GM23338 (cell line): Measurements from ENCODE around the gene PSPH. TPM values are rescaled to one million over a fixed set of nuclear protein-coding genes. Genes with fewer than 3 reads are reported as not detected.

ENCODE experiments used
- ATAC-seq: fragments of 200-7000 bp; cut with Tn5 transposase; 3 replicates; pipeline ENCODE4 v1.9.1; 2020
- DNase-seq: peaks from one replicate; pipeline ENCODE4 v3.0.0-alpha.2; 2015; ENCODE audit warnings: low spot score
- H2AFZ ChIP-seq: fragments of 200-600 bp; sonication (generic); 2 replicates; pipeline ENCODE4 v1.8.0; 2016; ENCODE audit warnings: antibody characterized with exemption, mild to moderate bottlenecking, moderate library complexity
- H3F3A ChIP-seq: fragments of 200-600 bp; sonication (generic); replicated peaks from 2 replicates; pipeline ENCODE4 v1.8.0; 2017; ENCODE audit warnings: antibody characterized with exemption, mixed run types, low read depth
- H3K27ac ChIP-seq: fragments of 200-600 bp; sonication (generic); 2 replicates; pipeline ENCODE4 v1.6.1; 2016; ENCODE audit warnings: low read depth
- H3K27me3 ChIP-seq: fragments of 200-600 bp; sonication (generic); 2 replicates; pipeline ENCODE4 v1.8.0; 2016; ENCODE audit warnings: mild to moderate bottlenecking, mixed run types, moderate library complexity; ENCODE audit not compliant: insufficient read depth
- H3K36me3 ChIP-seq: fragments of 200-600 bp; sonication (generic); 2 replicates; pipeline ENCODE4 v1.8.0; 2016; ENCODE audit warnings: mild to moderate bottlenecking; ENCODE audit not compliant: insufficient read depth
- H3K4me1 ChIP-seq: fragments of 200-600 bp; sonication (generic); 2 replicates; pipeline ENCODE4 v1.8.0; 2016; ENCODE audit warnings: mild to moderate bottlenecking, moderate library complexity; ENCODE audit not compliant: insufficient read depth
- H3K4me2 ChIP-seq: fragments of 200-600 bp; sonication (generic); 2 replicates; pipeline ENCODE4 v1.7.1; 2017; ENCODE audit warnings: mixed run types
- H3K4me3 ChIP-seq: fragments of 200-600 bp; sonication (generic); 2 replicates; pipeline ENCODE4 v1.6.1; 2016; ENCODE audit warnings: mixed run types
- H3K79me2 ChIP-seq: fragments of 200-600 bp; sonication (generic); replicated peaks from 2 replicates; pipeline ENCODE4 v1.8.0; 2017; ENCODE audit warnings: mild to moderate bottlenecking; ENCODE audit not compliant: insufficient read depth
- H3K9me2 ChIP-seq: fragments of 200-600 bp; sonication (generic); 2 replicates; pipeline ENCODE4 v1.8.0; 2017; ENCODE audit not compliant: insufficient read depth
- H4K20me1 ChIP-seq: fragments of 200-600 bp; sonication (generic); replicated peaks from 2 replicates; pipeline ENCODE4 v1.8.0; 2017; ENCODE audit warnings: mild to moderate bottlenecking; ENCODE audit not compliant: insufficient read depth
- H3K27ac Mint-ChIP-seq: 2 replicates; pipeline ENCODE4 v1.8.0; 2020; ENCODE audit warnings: inconsistent platforms, mild to moderate bottlenecking, moderate library complexity, mixed read lengths
- H3K27me3 Mint-ChIP-seq: 3 replicates; pipeline ENCODE4 v1.8.0; 2022; ENCODE audit warnings: low read depth, mild to moderate bottlenecking, moderate library complexity, mixed read lengths, inconsistent platforms; ENCODE audit not compliant: insufficient read depth, poor library complexity
- H3K36me3 Mint-ChIP-seq: 3 replicates; pipeline ENCODE4 v1.8.0; 2021; ENCODE audit warnings: low read depth, mild to moderate bottlenecking, inconsistent platforms, moderate library complexity, mixed read lengths
- H3K4me1 Mint-ChIP-seq: 3 replicates; pipeline ENCODE4 v1.8.0; 2020; ENCODE audit warnings: mild to moderate bottlenecking, inconsistent platforms, mixed read lengths
- H3K4me3 Mint-ChIP-seq: 3 replicates; pipeline ENCODE4 v1.8.0; 2021; ENCODE audit warnings: moderate library complexity, mild to moderate bottlenecking, inconsistent platforms, mixed read lengths
- H3K9me3 Mint-ChIP-seq: 3 replicates; pipeline ENCODE4 v1.8.0; 2020; ENCODE audit warnings: moderate library complexity, mild to moderate bottlenecking, inconsistent platforms, mixed read lengths
- CTCF ChIP-seq, 2 experiments: fragments of 200-600 bp in 1 of 2; sonication (generic) in 1 of 2; conservative IDR thresholded peaks; 2 replicates each; pipeline versions ENCODE4 v1.5.1 to v1.6.1; 2016 to 2017; ENCODE audit warnings: antibody characterized with exemption in 2 of 2, low read depth in 2 of 2, mild to moderate bottlenecking in 2 of 2, moderate library complexity in 1 of 2
- EZH2phosphoT487 ChIP-seq: fragments of 200-600 bp; sonication (generic); IDR thresholded peaks from one replicate; pipeline ENCODE4 v1.8.1; 2018; ENCODE audit warnings: antibody characterized with exemption; ENCODE audit not compliant: unreplicated experiment
- NANOG ChIP-seq: IDR thresholded peaks from 2 replicates; pipeline ENCODE4 v1.6.1; 2016; ENCODE audit warnings: antibody characterized with exemption, borderline replicate concordance
- STAT1 ChIP-seq: IDR thresholded peaks from one replicate; pipeline ENCODE4 v1.6.1; 2016; ENCODE audit warnings: antibody characterized with exemption; ENCODE audit not compliant: unreplicated experiment
- ZNF114 ChIP-seq: fragments of 250-450 bp; sonication (Bioruptor Pico); IDR thresholded peaks from 2 replicates; pipeline ENCODE4 v1.5.0; 2020; ENCODE audit warnings: mild to moderate bottlenecking, moderate library complexity
- ZNF331 ChIP-seq: fragments of 250-450 bp; sonication (Bioruptor Pico); IDR thresholded peaks from 2 replicates; pipeline ENCODE4 v1.5.0; 2020; ENCODE audit warnings: low read depth, mild to moderate bottlenecking, moderate library complexity
- ZNF462 ChIP-seq: fragments of 250-450 bp; sonication (Bioruptor Pico); IDR thresholded peaks from 2 replicates; pipeline ENCODE4 v1.5.0; 2020; ENCODE audit warnings: mild to moderate bottlenecking, moderate library complexity
- polyA plus RNA-seq: library from polyadenylated mRNA; unstranded; fragments of >200 nt; fragmentation: Nextera tagmentation; extraction: Ambion mirVana; gene quantifications from 2 replicates; pipeline ENCODE4 v1.2.1, GENCODE V29; 2016
- total RNA-seq: library from RNA; depleted of rRNA; stranded (reverse); fragments of >200 nt; shearing (Covaris generic); gene quantifications from 2 replicates; pipeline ENCODE4 v1.2.3, GENCODE V29; 2014
- TF ChIP-seq, protein P1 (sequence below): IDR thresholded peaks from one replicate; pipeline ENCODE4 v1.6.1; 2018; ENCODE audit warnings: antibody characterized with exemption; ENCODE audit not compliant: unreplicated experiment

Gene PSPH
- total and polyA plus RNA-seq, 2 experiments from 2014 or later: 38.3 to 149 TPM

GRCh38 chr7:56007891-56008290 is 43.4 kb downstream of the PSPH start (continued):
- TF ChIP-seq, protein P1, sequence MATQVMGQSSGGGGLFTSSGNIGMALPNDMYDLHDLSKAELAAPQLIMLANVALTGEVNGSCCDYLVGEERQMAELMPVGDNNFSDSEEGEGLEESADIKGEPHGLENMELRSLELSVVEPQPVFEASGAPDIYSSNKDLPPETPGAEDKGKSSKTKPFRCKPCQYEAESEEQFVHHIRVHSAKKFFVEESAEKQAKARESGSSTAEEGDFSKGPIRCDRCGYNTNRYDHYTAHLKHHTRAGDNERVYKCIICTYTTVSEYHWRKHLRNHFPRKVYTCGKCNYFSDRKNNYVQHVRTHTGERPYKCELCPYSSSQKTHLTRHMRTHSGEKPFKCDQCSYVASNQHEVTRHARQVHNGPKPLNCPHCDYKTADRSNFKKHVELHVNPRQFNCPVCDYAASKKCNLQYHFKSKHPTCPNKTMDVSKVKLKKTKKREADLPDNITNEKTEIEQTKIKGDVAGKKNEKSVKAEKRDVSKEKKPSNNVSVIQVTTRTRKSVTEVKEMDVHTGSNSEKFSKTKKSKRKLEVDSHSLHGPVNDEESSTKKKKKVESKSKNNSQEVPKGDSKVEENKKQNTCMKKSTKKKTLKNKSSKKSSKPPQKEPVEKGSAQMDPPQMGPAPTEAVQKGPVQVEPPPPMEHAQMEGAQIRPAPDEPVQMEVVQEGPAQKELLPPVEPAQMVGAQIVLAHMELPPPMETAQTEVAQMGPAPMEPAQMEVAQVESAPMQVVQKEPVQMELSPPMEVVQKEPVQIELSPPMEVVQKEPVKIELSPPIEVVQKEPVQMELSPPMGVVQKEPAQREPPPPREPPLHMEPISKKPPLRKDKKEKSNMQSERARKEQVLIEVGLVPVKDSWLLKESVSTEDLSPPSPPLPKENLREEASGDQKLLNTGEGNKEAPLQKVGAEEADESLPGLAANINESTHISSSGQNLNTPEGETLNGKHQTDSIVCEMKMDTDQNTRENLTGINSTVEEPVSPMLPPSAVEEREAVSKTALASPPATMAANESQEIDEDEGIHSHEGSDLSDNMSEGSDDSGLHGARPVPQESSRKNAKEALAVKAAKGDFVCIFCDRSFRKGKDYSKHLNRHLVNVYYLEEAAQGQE: no peak
- TF ChIP-seq NANOG: no peak

GRCh38 chr7:56007167-56007652 is 44.0 kb downstream of the PSPH start:
- peaks cover 17% of the 10 kb centered on the region for H3K27me3 Mint-ChIP-seq
- Histone ChIP-seq H3K9me2 (no peaks in the 10 kb centered on the region), H3K4me3 (no peak overlapping the region), H3K4me1 (no peaks in the 10 kb centered on the region; the same call in 1 of the 2 replicates), H3K27ac (0 out of 2 replicates have a peak overlapping the region, but pooled peaks have one; percentile 32), H2AFZ (no peak overlapping the region), H3K27me3 (no peaks in the 10 kb centered on the region), H3K36me3 (peaks cover 10% of the 10 kb centered on the region; the same call in 1 of the 2 replicates), H3K79me2 (no peaks in the 10 kb centered on the region), H4K20me1 (peaks cover 3% of the 10 kb centered on the region; the same call in 1 of the 2 replicates), H3F3A (no peaks in the 10 kb centered on the region; the same call in 1 of the 2 replicates), H3K4me2 (no peak overlapping the region)
- H3K36me3 Mint-ChIP-seq: peaks cover 17% of the 10 kb centered on the region; the same call in 2 of the 3 replicates
- H3K4me3 Mint-ChIP-seq: no peak overlapping the region
- DNase-seq: no peak
- H3K27ac Mint-ChIP-seq: no peak overlapping the region
- no peak for ATAC-seq
- H3K4me1 Mint-ChIP-seq: peaks cover 3% of the 10 kb centered on the region; the same call in 1 of the 3 replicates
- H3K9me3 Mint-ChIP-seq: no peaks in the 10 kb centered on the region; the same call in 2 of the 3 replicates
- TF ChIP-seq ZNF331 (CRISPR knock-in tag) (no peak), ZNF114 (CRISPR knock-in tag) (no peak), NANOG (no peak), CTCF (conservative IDR thresholded peaks at IDR 0.05; ENCODE audit: low read depth in 2 of 2) (no peak), STAT1 (no peak), ZNF462 (CRISPR knock-in tag) (no peak), EZH2phosphoT487 (no peak)
